Upper lobe of left lung (tissue), 6 donors: ENCODE data around the gene EHF. TPM values are rescaled to one million over a fixed set of nuclear protein-coding genes. Genes with fewer than 3 reads are reported as not detected.

Experiments used
- ATAC-seq, 2 donors: fragments of 200-7000 bp; cut with Tn5 transposase; one replicate each; pipeline ENCODE4 v1.9.1; 2022; ENCODE audit warnings: mild to moderate bottlenecking in 2 of 2, moderate library complexity in 2 of 2; ENCODE audit not compliant: low FRiP score in 2 of 2
- DNase-seq, 2 donors: peaks; one replicate each; pipeline ENCODE4 v3.0.0-alpha.2; 2019 to 2020
- H3K27ac ChIP-seq, 4 donors: fragments of 200-600 bp; sonication (generic); one replicate each; pipeline ENCODE4 v1.5.1; 2016 to 2019
- H3K27me3 ChIP-seq, 4 donors: fragments of 200-600 bp; sonication (generic); one replicate each; pipeline ENCODE4 v1.5.1; 2017 to 2019
- H3K36me3 ChIP-seq, 4 donors: fragments of 200-600 bp; sonication (generic); one replicate each; pipeline ENCODE4 v1.5.1; 2016 to 2019
- H3K4me1 ChIP-seq, 4 donors: fragments of 200-600 bp; sonication (generic); one replicate each; pipeline ENCODE4 v1.5.1; 2018 to 2019
- H3K4me3 ChIP-seq, 4 donors: fragments of 200-600 bp; sonication (generic); one replicate each; pipeline ENCODE4 v1.5.1; 2017 to 2019; ENCODE audit warnings: mild to moderate bottlenecking in 2 of 4, moderate library complexity in 1 of 4
- H3K9me3 ChIP-seq, 4 donors: fragments of 200-600 bp; sonication (generic); one replicate each; pipeline ENCODE4 v1.5.1; 2018 to 2019
- CTCF ChIP-seq, 6 experiments: fragments of 450-650 bp in 4 of 6; fragments of 200-600 bp in 2 of 6; sonication (generic) in 2 of 6; IDR thresholded peaks; one replicate each; pipeline ENCODE4 v1.5.1; 2016 to 2019; ENCODE audit warnings: antibody characterized with exemption in 6 of 6
- EP300 ChIP-seq, 4 donors: sonication (generic); formaldehyde crosslinking; IDR thresholded peaks; one replicate each; pipeline ENCODE4 v1.5.1; 2017; ENCODE audit warnings: antibody characterized with exemption in 4 of 4, control low read depth in 2 of 4
- POLR2A ChIP-seq, 4 donors: fragments of 450-650 bp; IDR thresholded peaks; one replicate each; pipeline ENCODE4 v1.5.1; 2016 to 2017; ENCODE audit warnings: antibody characterized with exemption in 4 of 4, mild to moderate bottlenecking in 2 of 4
- POLR2AphosphoS5 ChIP-seq, 2 donors: sonication (generic); formaldehyde crosslinking; IDR thresholded peaks; one replicate each; pipeline ENCODE4 v1.5.1; 2017; ENCODE audit warnings: antibody characterized with exemption in 2 of 2
- WGBS, 2 donors: methylation state at CpG; one replicate each; pipeline ENCODE4 v1.1.5; 2017 to 2018; 5-methylcytosine and 5-hydroxymethylcytosine counted together
- total RNA-seq, 6 donors: library from RNA; depleted of rRNA in 4 of 6; stranded (reverse); fragments of >200 nt in 4 of 6; gene quantifications; one replicate each; pipeline versions ENCODE4 v1.1.0 to v1.2.1, GENCODE V29; 2016 to 2021
- donor health status: DM: no; HTN: no; CAD: no; lungs with moderate emphysema.
- donor health status: DM: no; HTN: yes; CAD: no; lungs with severe emphysema.

Gene EHF
- total RNA-seq, 6 donors from 2014 or later: 31.8 to 122 (median 57.7) TPM

GRCh38 chr11:34659096-34659733, 38.3 kb downstream of the EHF start:
- Histone ChIP-seq H3K36me3 (no peaks in the 10 kb centered on the region), H3K4me1 (peaks cover 4 to 13% (median 8%) of the 10 kb centered on the region in 4 donors), H3K9me3 (no peaks in the 10 kb centered on the region), H3K27ac (no peak overlapping the region), H3K4me3 (no peak overlapping the region), H3K27me3 (no peaks in the 10 kb centered on the region)
- no peak for ATAC-seq
- no peak for DNase-seq
- 75 to 87% methylated on average over 4 of the region's 4 CpGs for WGBS, 2 donors
- TF ChIP-seq EP300 (IDR thresholded peaks at IDR 0.05) (no peak), POLR2A (IDR thresholded peaks at IDR 0.05) (no peak), CTCF (IDR thresholded peaks at IDR 0.05) (no peak), POLR2AphosphoS5 (IDR thresholded peaks at IDR 0.05) (no peak)

- ATAC-seq (no peak), DNase-seq (no peak)
- Histone ChIP-seq H3K4me3 (no peak overlapping the region), H3K27ac (no peak overlapping the region), H3K4me1 (no peaks in the 10 kb centered on the region), H3K36me3 (no peaks in the 10 kb centered on the region), H3K9me3 (no peaks in the 10 kb centered on the region), H3K27me3 (no peaks in the 10 kb centered on the region)
- WGBS, 2 donors: 74 to 75% methylated on average over 7 of the region's 7 CpGs
- TF ChIP-seq EP300 (IDR thresholded peaks at IDR 0.05) (no peak), POLR2AphosphoS5 (IDR thresholded peaks at IDR 0.05) (no peak), CTCF (IDR thresholded peaks at IDR 0.05) (no peak), POLR2A (IDR thresholded peaks at IDR 0.05) (no peak)
Observed at GRCh38 chr11:34665077-34665835, 44.4 kb downstream of the EHF start.

- 68 to 72% methylated on average over 4 of the region's 4 CpGs for whole genome bisulfite sequencing, 2 donors
- H3K27me3 ChIP-seq: no peaks in the 10 kb centered on the region
- no peaks in the 10 kb centered on the region for H3K4me1 ChIP-seq
- no peak overlapping the region for H3K4me3 ChIP-seq
- H3K36me3 ChIP-seq: no peaks in the 10 kb centered on the region
- no peak for TF ChIP-seq CTCF (IDR thresholded peaks at IDR 0.05)
- no peak for TF ChIP-seq POLR2A (IDR thresholded peaks at IDR 0.05)
- TF ChIP-seq POLR2AphosphoS5 (IDR thresholded peaks at IDR 0.05): no peak
- TF ChIP-seq EP300 (IDR thresholded peaks at IDR 0.05): no peak
- no peak for DNase-seq
- no peak overlapping the region for H3K27ac ChIP-seq
- H3K9me3 ChIP-seq: no peaks in the 10 kb centered on the region
- no peak for ATAC-seq
Observed at GRCh38 chr11:34667810-34668582, 47.1 kb downstream of the EHF start.

- WGBS, 2 donors: 82 to 84% methylated on average over 4 of the region's 4 CpGs
- no peak for ATAC-seq
Observed at GRCh38 chr11:34668583-34669053, 47.7 kb downstream of the EHF start.

More at GRCh38 chr11:34668583-34669053, 47.7 kb downstream of the EHF start:
- H3K9me3 ChIP-seq: no peaks in the 10 kb centered on the region
- TF ChIP-seq POLR2AphosphoS5 (IDR thresholded peaks at IDR 0.05): no peak
- no peak for TF ChIP-seq POLR2A (IDR thresholded peaks at IDR 0.05)
- TF ChIP-seq CTCF (IDR thresholded peaks at IDR 0.05): no peak
- no peak for TF ChIP-seq EP300 (IDR thresholded peaks at IDR 0.05)
- no peak overlapping the region for H3K27ac ChIP-seq
- no peaks in the 10 kb centered on the region for H3K4me1 ChIP-seq
- no peaks in the 10 kb centered on the region for H3K36me3 ChIP-seq
- no peak overlapping the region for H3K4me3 ChIP-seq
- DNase-seq: no peak
- H3K27me3 ChIP-seq: no peaks in the 10 kb centered on the region
